HFF-Myc (cell line): ENCODE results near the gene CYB5RL.

Experiments
- DNase-seq: peaks from one replicate; pipeline ENCODE4 v3.0.0-alpha.2; 2011; ENCODE audit warnings: low read depth; ENCODE audit errors: extremely low read depth
- H3K4me3 ChIP-seq: replicated peaks from 2 replicates; pipeline ENCODE4 v1.5.1; 2011; ENCODE audit warnings: low read depth, mild to moderate bottlenecking, control low read depth, low read length
- CTCF ChIP-seq: IDR thresholded peaks from 2 replicates; pipeline ENCODE4 v1.5.1; 2012; ENCODE audit warnings: mild to moderate bottlenecking, low read depth, low read length, control low read depth; ENCODE audit errors: missing control alignments

The CYB5RL gene

GRCh38 chr1:54227091-54227602 is 27.3 kb upstream of the CYB5RL start:
- DNase-seq: no peak
- H3K4me3 ChIP-seq: no peak overlapping the region
- TF ChIP-seq CTCF: no peak

GRCh38 chr1:54225986-54226559 is 26.2 kb upstream of the CYB5RL start:
- TF ChIP-seq CTCF: no peak
- DNase-seq: no peak
- H3K4me3 ChIP-seq: no peak overlapping the region

- no peak overlapping the region for H3K4me3 ChIP-seq
- DNase-seq: no peak
- no peak for TF ChIP-seq CTCF
These were observed 25.5 kb upstream of the CYB5RL start for GRCh38 chr1:54225378-54225777.

- no peak for DNase-seq
- TF ChIP-seq CTCF: no peak
- H3K4me3 ChIP-seq: no peak overlapping the region
These were observed 24.4 kb upstream of the CYB5RL start for GRCh38 chr1:54224233-54224632.

GRCh38 chr1:54223441-54224202 is 23.8 kb upstream of the CYB5RL start:
- DNase-seq: no peak
- TF ChIP-seq CTCF: no peak
- no peak overlapping the region for H3K4me3 ChIP-seq

- H3K4me3 ChIP-seq: no peak overlapping the region
- no peak for TF ChIP-seq CTCF
- no peak for DNase-seq
These were observed 22.9 kb upstream of the CYB5RL start for GRCh38 chr1:54222711-54223110.
